ENCODE data around the gene CACNA1B. TPM values are rescaled to one million over a fixed set of nuclear protein-coding genes. Genes with fewer than 3 reads are reported as not detected.

CACNA1B gene
- total RNA-seq, 1 donor from 2014 or later: 0.07 TPM

- no peak for DNase-seq (ENCODE audit: low read depth, low spot score)
These were observed 151.0 kb downstream of the CACNA1B start for GRCh38 chr9:138028596-138028995.

DNA sequence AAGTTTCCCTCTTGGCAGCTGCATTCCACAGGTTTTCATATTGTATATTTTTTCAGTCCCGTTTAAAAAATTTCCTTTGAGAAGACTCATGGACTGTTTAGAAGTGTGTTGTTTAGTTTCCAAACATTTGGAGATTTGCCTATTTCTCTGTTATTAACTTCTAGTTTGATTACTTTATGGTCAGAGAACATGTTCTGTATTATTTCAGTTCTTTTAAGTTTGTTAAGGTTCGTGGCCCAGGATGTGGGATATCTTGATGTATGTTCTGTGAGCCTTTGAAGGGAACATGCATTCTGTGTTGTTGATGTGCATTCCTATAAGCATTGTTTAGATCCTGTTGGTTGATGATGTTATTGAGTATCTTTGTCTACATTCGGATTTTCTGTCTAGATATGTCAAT lies 153.6 kb downstream of the CACNA1B start:
- no peak for DNase-seq (ENCODE audit: low read depth, low spot score)

DNA sequence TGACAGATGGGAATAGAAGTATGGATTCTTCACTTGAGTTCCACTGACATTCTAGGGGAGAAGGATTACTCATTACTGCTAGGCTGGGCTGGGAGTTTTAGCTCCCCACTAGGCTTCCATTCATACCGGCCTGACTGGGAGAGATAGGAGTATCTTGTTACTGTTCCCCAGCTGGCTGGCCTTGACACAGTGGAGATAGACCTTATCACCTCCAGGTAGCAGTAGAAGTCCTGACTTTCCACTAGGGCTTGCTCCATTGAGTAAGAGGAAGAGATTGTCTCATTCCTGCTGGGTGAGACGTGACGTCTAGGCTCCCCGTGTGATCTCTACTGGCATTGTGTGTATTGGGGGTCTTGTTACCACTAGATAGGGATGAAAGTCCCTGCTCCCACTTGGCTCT lies 156.4 kb downstream of the CACNA1B start:
- no peak for DNase-seq (ENCODE audit: low read depth, low spot score)

GRCh38 chr9:138037140-138037539 lies 159.6 kb downstream of the CACNA1B start:
- DNase-seq (ENCODE audit: low read depth, low spot score): no peak

GRCh38 chr9:138038244-138038671 lies 160.7 kb downstream of the CACNA1B start:
- no peak for DNase-seq (ENCODE audit: low read depth, low spot score)

DNA sequence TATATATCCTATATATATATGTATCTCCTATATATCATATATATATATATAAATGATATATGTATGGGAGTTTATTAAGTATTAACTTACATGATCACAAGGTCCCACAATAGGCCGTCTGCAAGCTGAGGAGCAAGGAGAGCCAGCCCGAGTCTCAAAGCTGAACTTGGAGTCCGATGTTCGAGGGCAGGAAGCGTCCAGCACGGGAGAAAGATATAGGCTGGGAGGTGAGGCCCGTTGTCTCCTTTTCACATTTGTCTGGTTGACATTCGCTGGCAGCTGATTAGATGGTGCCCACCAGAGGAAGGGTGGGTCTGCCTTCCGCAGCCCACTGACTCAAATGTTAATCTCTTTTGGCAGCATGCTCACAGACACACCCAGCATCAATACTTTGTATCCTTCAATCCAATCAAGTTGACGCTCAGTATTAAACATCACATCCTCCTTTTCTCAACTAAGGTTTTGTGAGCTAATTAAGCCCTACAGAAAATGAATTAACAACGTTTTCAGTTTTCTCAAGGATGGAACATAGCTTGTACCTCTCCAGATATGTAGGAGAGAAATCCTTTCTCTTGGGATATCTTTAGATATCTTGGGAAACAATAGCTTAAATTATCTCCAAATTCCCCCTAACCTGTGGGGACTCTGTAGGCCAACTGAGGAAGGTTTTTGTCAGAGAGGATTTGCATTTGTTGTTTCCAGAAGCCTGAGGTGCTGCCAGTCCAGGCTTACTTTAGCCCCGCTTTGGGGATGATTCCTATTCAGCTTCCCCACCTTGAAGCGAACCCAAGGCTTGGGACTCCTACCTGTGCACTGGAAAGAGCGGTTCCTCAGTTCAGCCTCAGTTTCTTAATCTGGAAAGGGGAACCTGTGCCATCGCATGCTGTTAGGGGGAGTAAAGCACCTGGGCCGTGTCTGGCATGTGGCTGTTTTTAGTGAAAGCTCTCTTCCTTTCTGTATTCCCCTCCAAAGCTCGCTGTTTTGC lies 163.2 kb downstream of the CACNA1B start:
- no peak for DNase-seq (ENCODE audit: low read depth, low spot score)

GRCh38 chr9:138042146-138042545 lies 164.6 kb downstream of the CACNA1B start:
- DNase-seq (ENCODE audit: low read depth, low spot score): no peak

- no peak for DNase-seq (ENCODE audit: low read depth, low spot score)
These were observed 165.1 kb downstream of the CACNA1B start for GRCh38 chr9:138042640-138043039.

DNA sequence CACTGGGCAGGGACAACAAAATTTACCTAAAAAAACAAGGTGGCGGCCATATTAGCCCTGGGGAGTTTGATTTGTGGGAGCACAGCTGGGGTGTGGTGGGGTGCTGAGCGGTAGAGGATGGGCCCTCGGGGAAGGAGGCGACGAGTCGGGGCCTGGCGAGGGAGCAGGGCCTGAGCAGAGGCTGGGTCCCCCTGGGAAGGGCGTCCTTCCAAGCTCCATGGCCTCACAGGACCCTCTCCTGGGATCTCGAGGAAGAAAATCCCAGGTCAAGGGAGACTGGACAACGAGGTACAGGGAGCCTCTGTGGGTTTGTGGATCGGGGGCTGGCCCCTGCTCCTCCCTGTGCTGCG lies 165.5 kb downstream of the CACNA1B start:
- DNase-seq (ENCODE audit: low read depth, low spot score): no peak

GRCh38 chr9:138043411-138044345 lies 166.1 kb downstream of the CACNA1B start:
- DNase-seq (ENCODE audit: low read depth, low spot score): no peak

- no peak for DNase-seq (ENCODE audit: low read depth, low spot score)
These were observed 167.2 kb downstream of the CACNA1B start for GRCh38 chr9:138044485-138045383.

- no peak for DNase-seq (ENCODE audit: low read depth, low spot score)
These were observed 168.2 kb downstream of the CACNA1B start for GRCh38 chr9:138045541-138046490.

GRCh38 chr9:138046641-138047301 lies 169.2 kb downstream of the CACNA1B start:
- DNase-seq (ENCODE audit: low read depth, low spot score): no peak

DNA sequence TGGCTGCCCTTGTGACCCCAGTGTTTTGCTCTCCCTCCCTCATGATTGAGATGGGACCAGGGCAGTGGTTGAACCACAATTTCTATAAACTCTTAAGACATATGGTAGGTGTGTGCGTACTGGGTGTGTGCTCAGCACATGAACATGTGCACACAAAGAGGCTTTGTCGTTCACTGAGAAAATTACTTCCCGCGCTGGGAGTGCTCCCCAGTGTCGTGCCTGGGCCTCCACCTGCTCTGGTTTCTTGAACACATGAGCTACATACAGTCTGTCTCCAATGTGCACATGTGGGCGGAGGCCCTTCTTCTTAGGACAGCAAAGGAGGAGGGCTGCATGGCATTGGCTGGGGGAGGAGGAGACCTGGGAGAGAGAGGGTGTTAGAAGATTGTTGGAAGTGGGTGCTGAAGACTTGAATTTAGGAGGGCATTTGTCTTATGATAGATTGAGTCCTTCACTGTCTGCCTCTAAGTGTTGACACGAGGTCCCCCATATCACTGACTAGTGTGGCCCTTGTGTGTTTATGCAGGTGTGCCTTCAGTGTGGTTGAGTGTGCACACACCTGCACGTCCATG lies 170.0 kb downstream of the CACNA1B start:
- no peak for DNase-seq (ENCODE audit: low read depth, low spot score)

DNA sequence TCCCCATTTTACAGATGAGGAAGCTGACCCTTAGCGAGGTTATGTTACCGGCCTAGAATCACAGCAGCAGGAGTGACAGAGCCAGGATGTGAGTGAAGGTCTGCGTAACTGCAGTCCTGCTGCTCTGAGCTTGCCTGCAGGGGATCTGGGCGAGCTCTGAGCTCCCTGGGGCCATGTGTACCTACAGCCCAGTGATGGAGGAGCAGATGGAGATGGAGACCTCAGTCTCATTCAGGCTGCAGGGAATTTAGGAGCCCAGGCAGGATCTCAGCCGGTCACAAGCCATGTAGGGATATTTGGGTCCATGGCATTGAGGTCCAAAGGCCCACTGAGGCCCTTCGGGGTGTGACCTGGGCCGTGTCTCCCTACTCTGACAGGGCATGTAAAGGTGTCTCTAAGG lies 170.6 kb downstream of the CACNA1B start:
- DNase-seq (ENCODE audit: low read depth, low spot score): no peak

DNA sequence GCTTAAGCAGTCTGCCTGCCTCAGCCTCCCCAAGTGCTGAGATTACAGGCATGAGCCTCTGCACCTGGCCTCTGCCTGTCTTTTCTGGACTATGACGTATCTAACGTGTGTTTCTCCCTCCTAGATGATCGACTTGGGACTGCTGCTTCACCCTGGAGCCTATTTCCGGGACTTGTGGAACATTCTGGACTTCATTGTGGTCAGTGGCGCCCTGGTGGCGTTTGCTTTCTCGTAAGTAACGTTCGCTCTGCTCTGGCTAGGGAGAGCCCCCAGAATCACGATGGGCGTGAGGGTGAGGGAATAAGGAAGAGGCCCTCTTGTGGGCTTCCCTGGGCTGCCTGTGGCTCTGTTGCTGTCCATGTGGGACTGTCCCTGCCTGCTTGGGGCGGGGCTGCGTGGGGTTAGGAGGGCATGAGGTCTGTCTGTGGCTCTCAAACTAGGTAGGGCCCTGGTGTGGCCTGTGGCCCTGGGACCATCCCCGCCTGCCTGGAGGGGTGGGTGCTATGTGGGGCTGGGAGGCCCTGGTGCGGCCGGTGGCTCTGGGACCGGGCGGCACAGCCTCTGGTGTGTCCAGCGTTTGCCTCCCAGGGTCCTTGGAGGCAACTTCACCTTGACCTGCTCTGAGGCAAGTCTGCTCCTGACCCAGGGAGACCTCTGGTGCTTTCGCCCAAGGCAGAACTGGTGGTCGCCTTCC lies 171.7 kb downstream of the CACNA1B start:
- DNase-seq (ENCODE audit: low read depth, low spot score): no peak

- DNase-seq (ENCODE audit: low read depth, low spot score): no peak
These were observed 172.3 kb downstream of the CACNA1B start for GRCh38 chr9:138049779-138050471.

Data from pulmonary artery endothelial cell (primary cell).